Keratinocyte (primary cell): Measurements from ENCODE around the gene HIVEP2. TPM values are rescaled to one million over a fixed set of nuclear protein-coding genes. Genes with fewer than 3 reads are reported as not detected.

ENCODE experiments used
- DNase-seq: peaks from one replicate; pipeline ENCODE4 v3.0.0-alpha.2; 2011; ENCODE audit warnings: low read depth, missing footprints, low spot score
- FAIRE-seq: peaks from 2 replicates; lab custom pipeline; 2011; peaks lifted over from hg19 to GRCh38; lab: Jason Lieb, UNC
- H2AFZ ChIP-seq: 2 replicates; pipeline ENCODE4 v1.6.0; 2012; ENCODE audit warnings: low read length, control low read depth, inconsistent platforms; ENCODE audit not compliant: control insufficient read depth
- H3K27ac ChIP-seq: 2 replicates; pipeline ENCODE4 v1.5.1; 2011; ENCODE audit warnings: low read length; ENCODE audit not compliant: control insufficient read depth, insufficient read depth
- H3K27me3 ChIP-seq: 3 replicates; pipeline ENCODE4 v1.6.0; 2011; ENCODE audit warnings: low read length; ENCODE audit not compliant: control insufficient read depth, insufficient read depth; ENCODE audit errors: extremely low read depth
- H3K36me3 ChIP-seq, 2 experiments: 2 replicates in 1 of 2; 3 replicates in 1 of 2; pipeline ENCODE4 v1.5.1; 2011; ENCODE audit warnings: low read length in 2 of 2, mild to moderate bottlenecking in 1 of 2; ENCODE audit not compliant: control insufficient read depth in 2 of 2, insufficient read depth in 2 of 2; ENCODE audit errors: extremely low read depth in 1 of 2
- H3K4me1 ChIP-seq: 3 replicates; pipeline ENCODE4 v1.5.1; 2011; ENCODE audit warnings: low read length; ENCODE audit not compliant: control insufficient read depth, insufficient read depth; ENCODE audit errors: extremely low read depth
- H3K4me2 ChIP-seq: 3 replicates; pipeline ENCODE4 v1.6.0; 2011; ENCODE audit warnings: low read depth, low read length; ENCODE audit not compliant: control insufficient read depth, insufficient read depth; ENCODE audit errors: extremely low read depth
- H3K4me3 ChIP-seq, 3 experiments: fragments of 200-600 bp in 1 of 3; sonication (generic) in 1 of 3; 2 replicates in 2 of 3; 3 replicates in 1 of 3; pipeline ENCODE4 v1.5.1; 2011 to 2016; ENCODE audit warnings: low read length in 3 of 3, mild to moderate bottlenecking in 3 of 3, control low read depth in 2 of 3, inconsistent platforms in 1 of 3, low read depth in 1 of 3, mixed read lengths in 1 of 3, mixed run types in 1 of 3, moderate library complexity in 1 of 3; ENCODE audit not compliant: control insufficient read depth in 2 of 3, insufficient read depth in 2 of 3; ENCODE audit errors: extremely low read depth in 1 of 3
- H3K79me2 ChIP-seq: 2 replicates; pipeline ENCODE4 v1.6.0; 2012; ENCODE audit warnings: low read length; ENCODE audit not compliant: control insufficient read depth, insufficient read depth
- H3K9ac ChIP-seq: 3 replicates; pipeline ENCODE4 v1.6.0; 2011; ENCODE audit warnings: low read length; ENCODE audit not compliant: control insufficient read depth, insufficient read depth; ENCODE audit errors: extremely low read depth
- H3K9me1 ChIP-seq: 3 replicates; pipeline ENCODE4 v1.6.0; 2011; ENCODE audit warnings: low read length; ENCODE audit not compliant: control insufficient read depth, insufficient read depth; ENCODE audit errors: extremely low read depth
- H3K9me3 ChIP-seq: 2 replicates; pipeline ENCODE4 v1.5.1; 2012; ENCODE audit warnings: low read depth, low read length; ENCODE audit not compliant: control insufficient read depth
- H4K20me1 ChIP-seq: 3 replicates; pipeline ENCODE4 v1.6.0; 2011; ENCODE audit warnings: low read length; ENCODE audit not compliant: control insufficient read depth, insufficient read depth; ENCODE audit errors: extremely low read depth
- EZH2 ChIP-seq: IDR thresholded peaks from one replicate; pipeline ENCODE4 v1.6.1; 2012; ENCODE audit warnings: inconsistent platforms, mild to moderate bottlenecking, low read length, moderate library complexity
- dilution Hi-C: fragments of 300-500 bp; cut with MboI; formaldehyde crosslinking; loops from one replicate; pipeline ENCODE4 v1.7.0; 2020; ENCODE audit warnings: low sequenced_read_pairs; ENCODE audit not compliant: extremely low pct_ligation_motif_present
- polyA plus RNA-seq, 5 experiments: library from polyadenylated mRNA; depleted of rRNA in 3 of 5; stranded (reverse) in 3 of 5; stranded (forward) in 1 of 5; unstranded in 1 of 5; fragments of >200 nt; gene quantifications; 1 replicate in 1 of 5; 2 replicates in 3 of 5; 3 replicates in 1 of 5; pipeline versions ENCODE4 v1.2.1 to v1.2.3, GENCODE V29; 2011 to 2012; ENCODE audit warnings: missing spikeins in 2 of 5, low read depth in 1 of 5, low replicate concordance in 1 of 5
- TF ChIP-seq, protein P1 (sequence below), 3 experiments: IDR thresholded peaks in 1 of 3; conservative IDR thresholded peaks in 1 of 3; optimal IDR thresholded peaks in 1 of 3; 2 replicates in 2 of 3; 3 replicates in 1 of 3; pipeline versions ENCODE3 to v1.5.1; 2011; ENCODE audit warnings: low read length in 3 of 3, mild to moderate bottlenecking in 3 of 3, moderate library complexity in 2 of 3, control low read depth in 1 of 3, inconsistent platforms in 1 of 3; ENCODE audit not compliant: insufficient read depth in 2 of 3; ENCODE audit errors: extremely low read depth in 1 of 3

Gene HIVEP2
- polyA plus RNA-seq, 1 donor (not counting 4 experiments of a cell fraction or from before 2014, with no cell fraction given): 8.9 TPM

DNA sequence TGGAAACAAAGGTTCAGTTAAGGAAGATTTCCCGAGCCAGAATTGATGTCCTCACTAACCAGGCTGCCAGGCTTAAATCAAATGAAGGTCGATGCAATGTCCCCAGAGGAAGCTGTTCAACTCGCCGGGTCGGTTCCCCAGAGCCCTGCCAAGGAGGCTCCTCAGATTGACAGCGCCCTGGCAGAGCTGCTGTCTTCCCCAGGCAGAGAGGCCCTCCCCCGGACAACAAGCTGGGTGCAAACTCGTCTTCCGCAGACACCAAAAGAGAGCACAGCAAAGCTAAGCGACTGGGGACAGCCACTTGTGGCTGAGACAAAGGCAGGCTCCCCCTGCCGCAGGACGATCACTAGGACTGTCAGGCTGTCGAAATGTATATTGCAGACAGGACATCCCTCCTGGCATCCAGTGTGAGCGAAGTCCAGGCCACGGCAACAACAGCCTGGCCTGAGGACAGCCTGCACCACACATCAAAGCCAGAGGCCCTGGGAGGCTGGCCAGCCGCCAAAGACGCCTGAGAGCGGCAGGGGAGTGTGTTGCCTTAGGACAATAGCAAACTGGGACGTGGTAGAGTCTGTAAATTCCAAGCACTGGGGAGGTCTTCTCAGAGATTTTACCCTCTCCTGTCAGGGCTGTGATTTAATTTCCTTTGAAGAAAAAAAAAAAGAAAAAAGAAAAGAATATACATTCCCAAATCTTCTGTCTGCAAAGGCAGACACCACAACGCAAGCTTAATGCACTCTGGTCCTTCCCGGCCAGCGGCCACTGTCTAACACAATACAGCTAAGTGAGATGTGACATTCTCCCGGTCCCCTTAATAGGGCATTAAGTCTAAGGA is 99.1 kb downstream of the HIVEP2 start:
- Histone ChIP-seq H3K36me3 (no peaks in the 10 kb centered on the region), H3K27ac (peak overlapping the region; percentile 66), H3K79me2 (peaks cover 15% of the 10 kb centered on the region), H2AFZ (no peak overlapping the region), H4K20me1 (no peaks in the 10 kb centered on the region), H3K9me1 (peaks cover 3% of the 10 kb centered on the region), H3K4me3 (peak overlapping the region in 2 of 3 experiments; percentile 51 to 52), H3K27me3 (no peaks in the 10 kb centered on the region), H3K4me1 (peaks cover 43% of the 10 kb centered on the region), H3K4me2 (peak overlapping the region; percentile 84), H3K9ac (peak overlapping the region; percentile 70), H3K9me3 (no peaks in the 10 kb centered on the region)
- FAIRE-seq (peak; percentile 59), DNase-seq (no peak)
- dilution Hi-C loops: no loop called here
- TF ChIP-seq, protein P1, sequence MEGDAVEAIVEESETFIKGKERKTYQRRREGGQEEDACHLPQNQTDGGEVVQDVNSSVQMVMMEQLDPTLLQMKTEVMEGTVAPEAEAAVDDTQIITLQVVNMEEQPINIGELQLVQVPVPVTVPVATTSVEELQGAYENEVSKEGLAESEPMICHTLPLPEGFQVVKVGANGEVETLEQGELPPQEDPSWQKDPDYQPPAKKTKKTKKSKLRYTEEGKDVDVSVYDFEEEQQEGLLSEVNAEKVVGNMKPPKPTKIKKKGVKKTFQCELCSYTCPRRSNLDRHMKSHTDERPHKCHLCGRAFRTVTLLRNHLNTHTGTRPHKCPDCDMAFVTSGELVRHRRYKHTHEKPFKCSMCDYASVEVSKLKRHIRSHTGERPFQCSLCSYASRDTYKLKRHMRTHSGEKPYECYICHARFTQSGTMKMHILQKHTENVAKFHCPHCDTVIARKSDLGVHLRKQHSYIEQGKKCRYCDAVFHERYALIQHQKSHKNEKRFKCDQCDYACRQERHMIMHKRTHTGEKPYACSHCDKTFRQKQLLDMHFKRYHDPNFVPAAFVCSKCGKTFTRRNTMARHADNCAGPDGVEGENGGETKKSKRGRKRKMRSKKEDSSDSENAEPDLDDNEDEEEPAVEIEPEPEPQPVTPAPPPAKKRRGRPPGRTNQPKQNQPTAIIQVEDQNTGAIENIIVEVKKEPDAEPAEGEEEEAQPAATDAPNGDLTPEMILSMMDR (optimal IDR thresholded peaks at IDR 0.05 in 1 of 3, IDR thresholded peaks at IDR 0.05 in 1 of 3, conservative IDR thresholded peaks at IDR 0.05 in 1 of 3; ENCODE audit: extremely low read depth in 1 of 3, insufficient read depth in 2 of 3, low read length in 3 of 3): no peak
- no peak for TF ChIP-seq EZH2

DNA sequence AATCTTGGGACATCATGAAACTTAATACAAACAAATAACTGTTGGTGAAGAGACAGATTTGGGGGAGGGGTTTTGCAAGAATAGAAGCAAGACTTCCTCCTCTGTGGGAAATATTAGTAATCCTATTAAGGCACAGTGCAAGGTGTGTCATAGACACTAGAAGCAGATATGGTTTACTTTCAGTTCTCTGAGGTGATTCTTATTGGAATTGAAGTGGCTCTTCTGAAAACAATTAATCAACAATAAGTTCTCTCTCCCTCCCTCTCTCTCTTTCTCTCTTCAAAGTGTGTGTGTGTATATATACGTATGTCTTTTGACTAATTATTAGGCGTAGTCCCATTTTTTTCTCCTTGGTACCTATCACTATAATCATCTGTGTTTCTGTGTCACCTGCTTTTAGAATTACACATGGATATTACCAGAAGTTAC is 99.8 kb downstream of the HIVEP2 start:
- H3K9me3 ChIP-seq: no peaks in the 10 kb centered on the region
- no peak for DNase-seq
- H3K27ac ChIP-seq: peak overlapping the region; percentile 66
- H3K4me1 ChIP-seq: peaks cover 43% of the 10 kb centered on the region
- peak overlapping the region; percentile 70 for H3K9ac ChIP-seq
- TF ChIP-seq EZH2: no peak
- TF ChIP-seq, protein P1 (optimal IDR thresholded peaks at IDR 0.05 in 1 of 3, IDR thresholded peaks at IDR 0.05 in 1 of 3, conservative IDR thresholded peaks at IDR 0.05 in 1 of 3; ENCODE audit: extremely low read depth in 1 of 3, insufficient read depth in 2 of 3, low read length in 3 of 3): no peak
- peaks cover 3% of the 10 kb centered on the region for H3K9me1 ChIP-seq
- H3K27me3 ChIP-seq: no peaks in the 10 kb centered on the region
- peak overlapping the region in 2 of 3 experiments; percentile 51 to 52 for H3K4me3 ChIP-seq
- no peak overlapping the region for H2AFZ ChIP-seq
- peak overlapping the region; percentile 84 for H3K4me2 ChIP-seq
- dilution Hi-C loops: no loop called here
- no peak for FAIRE-seq
- no peaks in the 10 kb centered on the region for H4K20me1 ChIP-seq
- H3K36me3 ChIP-seq: no peaks in the 10 kb centered on the region
- peaks cover 15% of the 10 kb centered on the region for H3K79me2 ChIP-seq
